Right renal pelvis (tissue), 4 donors: ENCODE results near the gene ARRB1. TPM values are rescaled to one million over a fixed set of nuclear protein-coding genes. Genes with fewer than 3 reads are reported as not detected.
"Not testable (repeated sequence)": the region's sequence is repeated elsewhere in the genome, so short reads cannot be mapped to it uniquely, and the experiment has no call there.

Experiments used
- DNase-seq, 4 donors: peaks; one replicate each; pipeline ENCODE4 v3.0.0-alpha.2; 2013; ENCODE audit warnings: low read depth in 4 of 4, low spot score in 3 of 4, missing footprints in 1 of 4
- polyA plus RNA-seq, 4 donors: library from polyadenylated mRNA; unstranded; fragments of 120-200 nt; gene quantifications; one replicate each; pipeline ENCODE4 v1.2.1, GENCODE V29; 2013; ENCODE audit not compliant: insufficient read length in 4 of 4

Gene ARRB1
- 10 to 100 TPM; 24.1 to 28.6 (median 26.0) TPM for polyA plus RNA-seq

- no peak for DNase-seq
Measured at GRCh38 chr11:75351541-75351790, at the start of gene ARRB1. Gene ARRB1 (minus strand): TSS chr11:75351661. CDS start chr11:75351607, 54 bp downstream.

GRCh38 chr11:75400146-75400865 is 48.8 kb upstream of the ARRB1 start:
- DNase-seq: no peak

GRCh38 chr11:75399344-75400145 is 48.1 kb upstream of the ARRB1 start, which contains the start of gene RPS3:
Gene RPS3 (plus strand): TSS chr11:75399518. CDS start chr11:75399548, 30 bp downstream.
- DNase-seq: peak; percentile 84 to 92 (median 88)

- no peak for DNase-seq
Measured at GRCh38 chr11:75398906-75399305, 47.4 kb upstream of the ARRB1 start.

- no peak for DNase-seq
Measured at GRCh38 chr11:75394085-75394840, 42.8 kb upstream of the ARRB1 start.

- no peak for DNase-seq
Measured at GRCh38 chr11:75389925-75390324, 38.5 kb upstream of the ARRB1 start.

- DNase-seq: no peak
Measured at GRCh38 chr11:75389276-75389605, 37.8 kb upstream of the ARRB1 start.

GRCh38 chr11:75388386-75389275 is 37.2 kb upstream of the ARRB1 start:
- DNase-seq: peak in 2 of 4 donors; percentile 50 to 54

- DNase-seq: no peak
Measured at GRCh38 chr11:75387736-75388294, 36.4 kb upstream of the ARRB1 start.

- DNase-seq: no peak
Measured at GRCh38 chr11:75386942-75387630, 35.6 kb upstream of the ARRB1 start.

GRCh38 chr11:75384438-75385080 is 33.1 kb upstream of the ARRB1 start:
- DNase-seq: peak in 2 of 4 donors; percentile 63 to 69

GRCh38 chr11:75383246-75383645 is 31.8 kb upstream of the ARRB1 start:
- no peak for DNase-seq

- DNase-seq: no peak
Measured at GRCh38 chr11:75380716-75381420, 29.4 kb upstream of the ARRB1 start.

- no peak for DNase-seq
Measured at GRCh38 chr11:75380245-75380644, 28.8 kb upstream of the ARRB1 start.

GRCh38 chr11:75378776-75379175 is 27.3 kb upstream of the ARRB1 start:
- not testable (repeated sequence) for DNase-seq

GRCh38 chr11:75376175-75376574 is 24.7 kb upstream of the ARRB1 start:
- no peak for DNase-seq

GRCh38 chr11:75375626-75376025 is 24.2 kb upstream of the ARRB1 start:
- DNase-seq: no peak

GRCh38 chr11:75374646-75375045 is 23.2 kb upstream of the ARRB1 start:
- DNase-seq: no peak
